GM20431 (cell line): Measurements from ENCODE around the gene DNAI1.

Source experiments
- in situ Hi-C: fragments of 300-500 bp; cut with MseI, MboI; formaldehyde crosslinking; loops from one replicate; pipeline ENCODE4 v1.15.0; 2020; ENCODE audit warnings: low sequenced_read_pairs; ENCODE audit not compliant: unreplicated experiment

The DNAI1 gene

GRCh38 chr9:34522971-34523797 lies 64.6 kb downstream of the DNAI1 start, which contains the start of gene ENHO:
TSS of gene ENHO (minus strand) at chr9:34522990. CDS start at chr9:34521695, 1,295 bp downstream.
- in situ Hi-C loops: loop anchor here (25.0 kb wide), 1 partner anchor 111 kb away; no protein-coding TSS in a partner anchor

GRCh38 chr9:34524349-34524748 lies 65.7 kb downstream of the DNAI1 start:
- in situ Hi-C loops: loop anchor here (25.0 kb wide), 1 partner anchor 112 kb away; no protein-coding TSS in a partner anchor

GRCh38 chr9:34526026-34526425 lies 67.4 kb downstream of the DNAI1 start:
- in situ Hi-C loops: no loop called here

GRCh38 chr9:34532041-34532440 lies 73.4 kb downstream of the DNAI1 start:
- in situ Hi-C loops: loop anchor here (10.0 kb wide), 1 partner anchor 63 kb away; no protein-coding TSS in a partner anchor

- in situ Hi-C loops: loop anchor here (10.0 kb wide), 1 partner anchor 58 kb away; no protein-coding TSS in a partner anchor
Measured at GRCh38 chr9:34536685-34537084, 78.1 kb downstream of the DNAI1 start.

GRCh38 chr9:34540827-34541226 lies 82.2 kb downstream of the DNAI1 start:
- in situ Hi-C loops: no loop called here

- in situ Hi-C loops: no loop called here
Measured at GRCh38 chr9:34541540-34541939, 82.9 kb downstream of the DNAI1 start.

GRCh38 chr9:34544035-34544434 lies 85.4 kb downstream of the DNAI1 start:
- in situ Hi-C loops: no loop called here

- in situ Hi-C loops: no loop called here
Measured at GRCh38 chr9:34545497-34545896, 86.9 kb downstream of the DNAI1 start.

- in situ Hi-C loops: no loop called here
Measured at GRCh38 chr9:34546102-34546833, 87.7 kb downstream of the DNAI1 start.

GRCh38 chr9:34546834-34547827 lies 88.5 kb downstream of the DNAI1 start:
- in situ Hi-C loops: no loop called here

GRCh38 chr9:34547960-34548611 lies 89.5 kb downstream of the DNAI1 start:
- in situ Hi-C loops: no loop called here

- in situ Hi-C loops: no loop called here
Measured at GRCh38 chr9:34549407-34549732, 90.8 kb downstream of the DNAI1 start.

- in situ Hi-C loops: no loop called here
Measured at GRCh38 chr9:34550016-34550680, 91.5 kb downstream of the DNAI1 start.

GRCh38 chr9:34550681-34551270 lies 92.2 kb downstream of the DNAI1 start:
- in situ Hi-C loops: no loop called here

GRCh38 chr9:34551751-34552605 lies 93.4 kb downstream of the DNAI1 start:
- in situ Hi-C loops: no loop called here

- in situ Hi-C loops: no loop called here
Measured at GRCh38 chr9:34552606-34552981, 94.0 kb downstream of the DNAI1 start.

GRCh38 chr9:34552986-34553385 lies 94.4 kb downstream of the DNAI1 start:
- in situ Hi-C loops: no loop called here
